Measurements from ENCODE around the gene CDC20B.

Gene CDC20B

DNA sequence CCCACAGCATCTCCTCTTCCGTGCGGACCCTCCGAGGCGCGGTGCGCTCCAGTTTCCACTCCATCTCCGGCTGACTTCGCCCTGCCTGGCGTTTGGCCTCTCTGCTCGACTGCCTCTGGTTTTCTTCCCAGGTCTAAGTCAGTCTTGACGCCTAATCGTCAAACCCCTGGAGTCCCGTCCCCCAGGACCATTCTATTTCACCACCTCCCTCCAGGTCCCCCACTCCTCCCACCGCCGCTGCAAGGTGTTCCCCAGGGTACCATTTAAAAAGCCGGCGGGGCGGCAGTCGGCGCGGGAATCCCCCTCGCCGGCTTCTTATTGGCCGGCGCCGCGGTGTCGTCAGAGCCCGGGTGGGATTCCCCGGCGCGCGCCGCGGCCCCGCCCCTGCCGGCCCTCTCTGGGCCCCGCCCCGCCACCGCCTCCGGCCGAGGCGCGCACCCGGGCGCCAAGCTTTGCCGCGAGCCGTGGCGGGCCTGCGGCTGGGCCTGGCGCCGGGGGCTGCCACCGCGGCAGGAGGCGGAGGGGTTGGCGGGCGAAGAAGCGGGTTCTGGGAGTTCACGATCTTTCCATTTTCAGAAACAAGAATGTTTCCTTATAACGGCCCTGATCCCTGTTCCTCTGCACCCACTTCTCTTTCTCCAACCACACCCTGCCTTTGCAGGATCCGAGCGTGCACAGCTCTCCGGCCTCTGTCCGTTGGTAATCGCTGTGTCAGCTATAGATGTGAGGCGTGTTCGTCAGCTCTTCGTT lies at the start of gene CDC20B:
Gene CDC20B (minus strand): TSS at position 241 of the 750 bp plus-strand sequence. CDS start 177 bp downstream, at position 64.
- Mint-ChIP-seq H3K27me3 (ENCODE audit: low read depth, poor library complexity) (peaks cover 79% of the 10 kb centered on the region), H3K36me3 (ENCODE audit: low read depth) (no peaks in the 10 kb centered on the region), H3K4me3 (peak within 1 kb of the TSS; percentile 87), H3K27ac (no peak within 1 kb of the TSS), H3K4me1 (peaks cover 30% of the 10 kb centered on the region), H3K9me3 (no peaks in the 10 kb centered on the region)
- TF ChIP-seq, protein P1, sequence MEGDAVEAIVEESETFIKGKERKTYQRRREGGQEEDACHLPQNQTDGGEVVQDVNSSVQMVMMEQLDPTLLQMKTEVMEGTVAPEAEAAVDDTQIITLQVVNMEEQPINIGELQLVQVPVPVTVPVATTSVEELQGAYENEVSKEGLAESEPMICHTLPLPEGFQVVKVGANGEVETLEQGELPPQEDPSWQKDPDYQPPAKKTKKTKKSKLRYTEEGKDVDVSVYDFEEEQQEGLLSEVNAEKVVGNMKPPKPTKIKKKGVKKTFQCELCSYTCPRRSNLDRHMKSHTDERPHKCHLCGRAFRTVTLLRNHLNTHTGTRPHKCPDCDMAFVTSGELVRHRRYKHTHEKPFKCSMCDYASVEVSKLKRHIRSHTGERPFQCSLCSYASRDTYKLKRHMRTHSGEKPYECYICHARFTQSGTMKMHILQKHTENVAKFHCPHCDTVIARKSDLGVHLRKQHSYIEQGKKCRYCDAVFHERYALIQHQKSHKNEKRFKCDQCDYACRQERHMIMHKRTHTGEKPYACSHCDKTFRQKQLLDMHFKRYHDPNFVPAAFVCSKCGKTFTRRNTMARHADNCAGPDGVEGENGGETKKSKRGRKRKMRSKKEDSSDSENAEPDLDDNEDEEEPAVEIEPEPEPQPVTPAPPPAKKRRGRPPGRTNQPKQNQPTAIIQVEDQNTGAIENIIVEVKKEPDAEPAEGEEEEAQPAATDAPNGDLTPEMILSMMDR (IDR thresholded peaks at IDR 0.05), result no peak
- DNase-seq, result peak; percentile 89

DNA sequence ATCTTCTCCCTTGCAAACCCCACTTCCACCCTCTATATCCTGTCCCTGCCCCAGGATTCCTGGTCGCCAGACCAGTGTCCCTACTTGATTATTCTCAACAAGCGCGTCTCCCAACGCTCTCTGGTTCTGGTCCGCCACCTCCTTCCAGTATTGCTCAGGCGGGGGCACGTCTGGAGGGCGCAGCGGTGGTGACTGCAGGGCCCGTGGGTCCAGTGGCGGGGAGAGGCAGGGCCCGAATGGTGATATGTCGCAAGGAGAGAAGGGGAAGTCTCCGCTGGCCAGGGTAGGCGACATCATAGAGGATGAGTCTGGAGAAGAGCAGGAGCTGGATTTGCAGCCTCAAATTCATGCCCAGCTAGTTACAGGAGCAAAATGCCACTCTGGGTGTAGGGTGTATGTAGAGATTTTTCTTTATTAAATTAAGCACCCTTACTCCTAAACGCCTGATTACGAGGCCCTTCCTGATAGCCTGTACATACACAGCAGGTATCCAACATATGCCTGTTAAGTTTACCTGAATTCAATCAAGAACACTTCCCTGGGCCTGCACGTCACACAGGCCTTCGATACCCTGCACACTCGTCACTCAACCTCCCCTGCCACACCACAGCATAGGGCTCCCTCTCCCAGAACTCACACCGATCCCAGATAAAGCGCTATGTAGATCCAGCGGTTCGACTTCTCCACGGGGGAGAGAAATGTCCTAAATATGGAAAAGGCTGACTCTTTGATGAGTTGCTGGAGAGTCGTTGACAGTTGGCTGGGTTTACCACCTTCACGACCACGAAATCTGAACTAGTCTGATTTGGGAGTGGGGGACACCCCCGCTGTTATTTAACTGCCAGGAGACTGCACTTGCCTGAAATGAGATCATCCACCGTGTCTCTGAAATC lies 49.4 kb upstream of the CDC20B start:
- no peak for DNase-seq
- H3K4me3 Mint-ChIP-seq, result peak overlapping the region; percentile 59
- TF ChIP-seq, protein P1 (IDR thresholded peaks at IDR 0.05), result no peak
- H3K4me1 Mint-ChIP-seq, result peaks cover 9% of the 10 kb centered on the region
- H3K36me3 Mint-ChIP-seq (ENCODE audit: low read depth), result no peaks in the 10 kb centered on the region
- peaks cover 100% of the 10 kb centered on the region for H3K27me3 Mint-ChIP-seq (ENCODE audit: low read depth, poor library complexity)
- H3K27ac Mint-ChIP-seq, result no peak overlapping the region
- peaks cover 15% of the 10 kb centered on the region for H3K9me3 Mint-ChIP-seq

DNA sequence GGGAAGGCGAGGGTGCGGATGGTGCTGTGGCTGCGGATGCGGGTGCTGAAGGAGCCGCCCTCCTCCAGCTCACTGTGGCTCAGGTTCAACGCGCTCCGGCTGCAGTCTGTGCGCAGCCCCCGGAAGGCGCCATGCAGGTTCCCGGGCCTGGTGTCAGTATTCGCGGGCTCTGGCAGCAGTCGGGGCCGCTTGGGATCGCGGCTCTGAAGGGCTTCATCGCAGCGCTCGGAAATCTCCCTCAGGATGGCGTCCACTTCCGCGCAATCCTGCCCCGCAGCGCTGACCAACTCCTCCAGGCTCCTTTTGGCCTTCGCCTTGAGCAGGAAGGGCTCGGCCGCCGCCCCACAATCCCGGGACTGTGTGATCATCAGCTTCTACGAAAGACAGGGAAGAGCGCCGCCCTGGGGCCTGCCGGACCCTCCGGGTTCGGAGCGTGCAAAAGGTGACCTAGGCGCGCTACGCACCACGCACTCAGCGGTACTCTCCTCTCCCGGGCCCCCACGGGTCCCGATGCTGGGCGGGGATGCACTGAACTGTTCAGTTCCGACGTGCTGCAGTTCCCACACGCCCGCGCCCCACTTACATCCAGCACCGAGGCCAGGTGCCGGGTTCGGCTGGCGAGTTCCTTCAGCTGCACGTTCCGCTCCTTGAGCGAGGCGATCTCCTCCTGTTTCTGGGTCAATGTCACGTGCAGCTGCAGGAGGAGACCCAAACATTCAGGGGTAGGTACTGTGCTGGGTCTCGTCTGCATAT lies 47.6 kb upstream of the CDC20B start:
- DNase-seq, result peak; percentile 57
- H3K27me3 Mint-ChIP-seq (ENCODE audit: low read depth, poor library complexity), result peaks cover 83% of the 10 kb centered on the region
- H3K27ac Mint-ChIP-seq, result no peak overlapping the region
- TF ChIP-seq, protein P1 (IDR thresholded peaks at IDR 0.05), result no peak
- peaks cover 9% of the 10 kb centered on the region for H3K4me1 Mint-ChIP-seq
- peaks cover 15% of the 10 kb centered on the region for H3K9me3 Mint-ChIP-seq
- H3K36me3 Mint-ChIP-seq (ENCODE audit: low read depth), result no peaks in the 10 kb centered on the region
- H3K4me3 Mint-ChIP-seq, result peak overlapping the region; percentile 83

DNA sequence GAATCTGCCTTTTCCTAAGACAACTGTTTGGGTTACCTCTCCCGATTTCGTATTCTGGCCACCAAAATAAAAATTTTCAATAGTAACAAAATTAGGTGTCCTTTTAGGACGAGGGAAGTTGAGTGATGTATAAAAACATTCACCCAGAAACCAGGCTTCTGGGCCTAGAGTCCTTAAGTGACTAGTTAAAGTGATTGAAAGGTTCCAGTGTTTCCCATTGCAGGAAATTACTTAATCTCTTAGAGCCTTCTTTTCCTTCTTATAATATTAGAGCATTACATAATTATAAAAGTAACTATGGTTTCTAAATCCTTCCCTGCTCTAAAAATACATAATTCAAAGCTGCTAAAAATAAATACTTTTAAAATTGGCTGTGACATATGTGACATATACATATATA lies 46.8 kb upstream of the CDC20B start:
- no peak for DNase-seq
- H3K4me3 Mint-ChIP-seq, result peak overlapping the region; percentile 83
- peaks cover 80% of the 10 kb centered on the region for H3K27me3 Mint-ChIP-seq (ENCODE audit: low read depth, poor library complexity)
- no peaks in the 10 kb centered on the region for H3K36me3 Mint-ChIP-seq (ENCODE audit: low read depth)
- peaks cover 9% of the 10 kb centered on the region for H3K4me1 Mint-ChIP-seq
- peaks cover 15% of the 10 kb centered on the region for H3K9me3 Mint-ChIP-seq
- no peak overlapping the region for H3K27ac Mint-ChIP-seq
- TF ChIP-seq, protein P1 (IDR thresholded peaks at IDR 0.05), result no peak

GRCh38 chr5:55218967-55219366 lies 46.0 kb upstream of the CDC20B start:
- Mint-ChIP-seq H3K9me3 (peaks cover 15% of the 10 kb centered on the region), H3K27ac (no peak overlapping the region), H3K4me1 (peaks cover 9% of the 10 kb centered on the region), H3K4me3 (no peak overlapping the region), H3K36me3 (ENCODE audit: low read depth) (no peaks in the 10 kb centered on the region), H3K27me3 (ENCODE audit: low read depth, poor library complexity) (peaks cover 71% of the 10 kb centered on the region)
- DNase-seq, result no peak
- TF ChIP-seq, protein P1 (IDR thresholded peaks at IDR 0.05), result no peak

Data from nephron progenitor cell (in vitro differentiated cells).